LNCAP (cell line): ENCODE results near the gene DGKB.
A peak's percentile ranks its signal among the peaks of the same experiment; 100 is the strongest.

Experiments used
- TF ChIP-seq, protein P1 (sequence below): fragments of 450-650 bp; IDR thresholded peaks from 2 replicates; pipeline ENCODE4 v1.5.1; 2017; ENCODE audit warnings: mild to moderate bottlenecking

Gene DGKB

DNA sequence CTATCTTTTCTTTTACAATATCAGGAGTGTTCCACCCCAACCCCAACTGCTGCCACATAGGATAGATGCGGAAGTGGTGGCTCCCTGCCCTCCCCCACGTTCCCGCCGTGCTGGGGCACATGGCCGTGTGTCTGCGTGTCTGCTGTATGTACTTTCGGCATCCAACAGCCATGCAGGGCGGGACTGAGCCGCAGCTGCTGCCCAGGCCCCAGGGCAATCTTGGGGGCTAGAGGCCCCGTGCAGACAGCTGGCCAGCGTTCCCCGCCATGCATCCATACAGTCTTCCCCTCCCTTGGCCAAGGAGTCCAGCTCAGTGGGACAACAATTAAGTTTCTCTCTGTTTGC, 162.7 kb downstream of the DGKB start:
- TF ChIP-seq, protein P1, sequence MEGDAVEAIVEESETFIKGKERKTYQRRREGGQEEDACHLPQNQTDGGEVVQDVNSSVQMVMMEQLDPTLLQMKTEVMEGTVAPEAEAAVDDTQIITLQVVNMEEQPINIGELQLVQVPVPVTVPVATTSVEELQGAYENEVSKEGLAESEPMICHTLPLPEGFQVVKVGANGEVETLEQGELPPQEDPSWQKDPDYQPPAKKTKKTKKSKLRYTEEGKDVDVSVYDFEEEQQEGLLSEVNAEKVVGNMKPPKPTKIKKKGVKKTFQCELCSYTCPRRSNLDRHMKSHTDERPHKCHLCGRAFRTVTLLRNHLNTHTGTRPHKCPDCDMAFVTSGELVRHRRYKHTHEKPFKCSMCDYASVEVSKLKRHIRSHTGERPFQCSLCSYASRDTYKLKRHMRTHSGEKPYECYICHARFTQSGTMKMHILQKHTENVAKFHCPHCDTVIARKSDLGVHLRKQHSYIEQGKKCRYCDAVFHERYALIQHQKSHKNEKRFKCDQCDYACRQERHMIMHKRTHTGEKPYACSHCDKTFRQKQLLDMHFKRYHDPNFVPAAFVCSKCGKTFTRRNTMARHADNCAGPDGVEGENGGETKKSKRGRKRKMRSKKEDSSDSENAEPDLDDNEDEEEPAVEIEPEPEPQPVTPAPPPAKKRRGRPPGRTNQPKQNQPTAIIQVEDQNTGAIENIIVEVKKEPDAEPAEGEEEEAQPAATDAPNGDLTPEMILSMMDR: no peak

DNA sequence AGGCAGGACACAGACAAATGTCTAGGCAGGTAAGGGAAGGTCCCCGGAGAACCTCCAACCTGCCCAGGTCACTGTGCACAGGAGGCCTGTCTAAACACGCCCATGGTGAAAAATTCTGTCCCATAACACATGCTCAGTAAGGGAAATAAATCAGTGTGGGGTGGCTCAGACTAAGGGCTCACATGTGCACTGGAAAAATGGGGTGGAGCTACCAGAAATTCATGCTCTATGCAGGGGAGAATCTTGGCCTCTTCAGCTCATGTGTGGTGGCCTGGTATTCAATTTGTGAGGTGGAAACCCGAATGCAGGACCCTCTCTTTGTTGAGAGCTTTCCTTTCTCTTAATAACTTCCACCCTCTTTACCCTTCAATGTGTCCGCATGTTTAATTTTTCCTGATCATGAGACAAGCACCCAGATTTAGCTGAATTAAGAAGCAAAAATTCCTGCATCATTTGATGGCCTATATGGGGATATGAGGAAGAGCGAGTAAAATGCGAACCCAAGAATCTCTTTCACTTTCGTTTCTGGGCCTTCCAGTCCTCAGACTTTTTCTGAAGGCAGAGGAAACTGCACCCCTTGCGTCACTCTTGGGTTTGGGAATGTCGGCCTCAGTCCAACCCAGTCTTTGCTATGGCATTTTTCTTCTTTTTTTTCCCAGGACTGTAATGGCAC, 163.2 kb downstream of the DGKB start:
- TF ChIP-seq, protein P1: no peak

DNA sequence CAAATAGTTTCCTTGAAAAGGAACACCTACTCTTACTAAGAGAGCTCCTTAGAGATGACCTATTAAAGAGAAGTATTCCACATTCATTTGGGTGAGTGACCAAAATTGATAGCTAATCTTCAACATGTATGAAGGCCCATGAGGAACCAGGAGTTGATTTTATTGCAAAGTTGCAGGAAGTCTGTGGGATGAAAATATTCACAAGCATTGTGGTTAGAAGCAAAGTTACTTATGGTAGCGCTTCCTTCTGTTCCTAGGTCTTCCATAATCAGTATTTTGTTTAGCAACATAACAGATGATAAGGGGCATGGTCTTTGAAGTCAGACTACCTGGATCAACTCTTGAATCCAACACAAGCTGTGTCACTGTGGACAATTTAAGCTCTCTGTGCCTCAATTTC, 164.5 kb downstream of the DGKB start:
- TF ChIP-seq, protein P1: no peak

DNA sequence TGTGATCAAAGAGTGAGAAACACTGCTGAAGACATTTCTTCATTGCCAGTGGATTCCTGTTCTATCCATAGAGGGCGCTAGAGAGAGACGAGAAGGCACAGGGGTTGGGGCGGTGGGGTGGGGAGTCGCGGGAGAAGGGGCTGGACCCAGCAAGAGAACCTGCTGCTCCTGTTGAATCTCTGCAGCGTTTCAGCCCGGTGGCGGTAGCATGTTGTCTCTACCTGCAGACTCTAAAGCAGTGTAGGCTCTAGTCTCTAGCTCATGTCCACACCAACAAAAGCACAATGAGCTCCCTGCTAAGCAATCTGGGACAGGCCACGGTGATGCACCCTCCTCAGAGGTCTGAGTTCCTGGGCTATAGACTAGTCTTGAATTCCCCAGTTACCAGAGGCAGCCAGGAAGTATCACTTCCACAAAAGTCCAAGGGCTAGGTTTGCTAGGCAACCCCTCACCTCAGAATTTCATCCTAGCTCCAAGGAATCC, 167.7 kb downstream of the DGKB start:
- TF ChIP-seq, protein P1: peak; percentile 16; the same call in 1 of the 2 replicates

DNA sequence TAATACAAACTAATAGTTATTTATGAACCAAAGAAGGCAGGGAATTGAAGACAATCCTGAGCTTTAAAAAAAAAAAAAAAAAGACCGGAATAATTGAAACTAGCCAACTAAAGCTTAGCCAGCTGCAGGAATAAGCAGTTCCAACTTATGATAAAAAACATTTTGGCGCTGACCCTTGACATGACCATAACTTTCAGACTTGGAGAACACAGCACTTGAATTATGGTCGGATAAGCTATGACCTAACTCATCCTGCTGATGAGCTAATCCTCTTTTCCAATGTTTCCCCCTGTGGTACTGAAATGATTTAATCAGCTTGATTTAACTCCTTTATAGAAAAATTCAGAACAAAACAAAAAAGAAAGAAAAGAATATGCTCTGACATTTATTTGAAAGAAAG, 181.8 kb downstream of the DGKB start:
- TF ChIP-seq, protein P1: no peak

DNA sequence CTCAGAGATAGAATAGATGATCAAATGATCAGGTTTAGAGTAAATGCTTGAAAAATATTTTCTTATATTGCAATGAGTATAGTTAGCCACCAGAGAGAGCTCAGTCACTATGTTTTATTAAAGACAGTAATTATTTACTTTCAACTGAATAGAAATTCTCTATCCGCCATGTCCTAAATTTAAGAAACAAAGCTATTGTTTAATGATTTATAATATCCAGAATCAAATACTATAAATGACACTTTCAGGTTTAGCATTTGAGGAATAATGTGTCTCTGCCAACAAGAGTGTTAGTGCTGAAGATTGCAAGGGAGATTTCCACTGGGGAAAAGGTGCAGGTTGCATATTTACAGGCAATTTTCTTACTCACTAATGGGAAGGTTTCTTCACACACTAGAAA, 184.7 kb downstream of the DGKB start:
- TF ChIP-seq, protein P1: peak; percentile 79

DNA sequence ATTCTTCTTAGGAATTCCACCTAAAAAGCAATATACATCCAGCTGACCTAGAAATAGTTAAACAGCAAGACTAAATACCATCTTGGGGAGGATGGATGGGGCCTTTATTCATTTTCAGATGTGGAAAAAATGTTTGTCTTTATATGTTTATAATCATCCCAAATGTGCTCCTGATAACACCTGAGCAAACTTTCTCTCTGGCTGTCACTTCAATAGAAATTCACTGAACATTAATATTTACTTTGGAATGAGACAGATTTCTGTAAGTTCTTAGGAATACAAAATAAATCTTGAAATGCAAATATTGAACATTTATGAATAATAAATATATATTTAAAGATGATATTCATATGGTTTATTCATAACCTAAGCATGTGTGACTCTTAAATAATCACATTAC, 185.4 kb downstream of the DGKB start:
- TF ChIP-seq, protein P1: no peak

DNA sequence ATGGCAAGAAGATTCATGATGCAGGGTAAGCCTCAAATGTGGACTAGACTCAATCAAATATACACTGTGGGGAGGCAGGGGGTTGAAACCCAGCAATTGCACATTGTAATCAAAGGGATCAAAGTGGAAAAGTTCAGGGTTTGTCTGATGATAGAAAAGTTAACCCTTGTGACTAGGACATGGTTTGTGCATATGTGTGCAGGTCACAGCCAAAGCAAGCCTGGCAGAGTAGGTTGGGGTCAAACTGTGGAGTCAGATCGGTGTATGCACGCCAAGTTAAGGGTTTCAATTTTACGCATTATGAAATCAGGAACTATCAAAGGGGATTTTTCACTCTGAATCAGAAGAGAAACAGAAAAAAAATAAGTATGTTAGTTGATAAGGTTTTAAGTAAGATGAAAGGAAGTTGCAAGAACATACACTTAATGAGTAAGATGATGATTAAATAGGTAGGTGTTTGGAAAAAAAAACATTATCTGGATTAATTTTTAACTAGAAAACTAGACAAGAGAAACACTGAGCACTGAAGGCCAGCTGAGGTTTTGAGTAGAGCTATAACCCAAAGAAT, 188.3 kb downstream of the DGKB start:
- TF ChIP-seq, protein P1: no peak
